Left ventricle myocardium superior (tissue), 1 donor: Measurements from ENCODE around the gene UPF2. TPM values are rescaled to one million over a fixed set of nuclear protein-coding genes. Genes with fewer than 3 reads are reported as not detected.
"Not testable (repeated sequence)": the region's sequence is repeated elsewhere in the genome, so short reads cannot be mapped to it uniquely, and the experiment has no call there.

Experiments
- ATAC-seq: fragments of 200-7000 bp; cut with Tn5 transposase; one replicate; pipeline ENCODE4 v1.9.1; 2020; ENCODE audit warnings: mild to moderate bottlenecking, moderate library complexity
- DNase-seq: peaks from one replicate; pipeline ENCODE4 v3.0.0-alpha.2; 2020
- intact Hi-C: fragments of 100-400 bp; cut with micrococcal nuclease; formaldehyde crosslinking; loops from one replicate; pipeline ENCODE4 v1.11.0; 2022
- total RNA-seq: library from RNA; stranded (reverse); fragmentation: NEBNext Ultra II Directional; extraction: Animal tissue kit (Norgen Biotek cat#: 25700); gene quantifications from one replicate; pipeline ENCODE4 v1.2.1, GENCODE V29; 2021
- donor health status: DM: no; HTN: yes; CAD: no; lungs with severe emphysema.

UPF2 gene
- total RNA-seq, 1 donor from 2014 or later, result 19.7 TPM

GRCh38 chr10:11893749-11894278 lies 148.8 kb downstream of the UPF2 start:
- no peak for ATAC-seq

GRCh38 chr10:11891776-11892486 lies 150.7 kb downstream of the UPF2 start:
- DNase-seq (no peak), ATAC-seq (no peak)
- intact Hi-C loops, result no loop called here

More at GRCh38 chr10:11893749-11894278, 148.8 kb downstream of the UPF2 start:
- intact Hi-C loops, result no loop called here
- DNase-seq, result no peak

- intact Hi-C loops, DNase-seq, ATAC-seq: not testable (repeated sequence)
These were observed 153.3 kb downstream of the UPF2 start for GRCh38 chr10:11889263-11889662.

GRCh38 chr10:11887381-11888227 lies 155.0 kb downstream of the UPF2 start:
- intact Hi-C loops, result no loop called here
- ATAC-seq, result no peak
- no peak for DNase-seq

GRCh38 chr10:11886851-11887250 lies 155.8 kb downstream of the UPF2 start:
- ATAC-seq, result no peak
- intact Hi-C loops, result no loop called here
- DNase-seq, result no peak

GRCh38 chr10:11886138-11886474 lies 156.5 kb downstream of the UPF2 start:
- ATAC-seq (peak; percentile 82), DNase-seq (no peak)
- intact Hi-C loops, result no loop called here

GRCh38 chr10:11885437-11886137 lies 157.0 kb downstream of the UPF2 start:
- no peak for ATAC-seq
- DNase-seq, result no peak
- intact Hi-C loops, result no loop called here

GRCh38 chr10:11884706-11885423 lies 157.7 kb downstream of the UPF2 start:
- intact Hi-C loops, result no loop called here
- ATAC-seq (no peak), DNase-seq (no peak)

GRCh38 chr10:11882646-11883375 lies 159.8 kb downstream of the UPF2 start:
- intact Hi-C loops, result no loop called here
- no peak for DNase-seq
- ATAC-seq, result no peak

GRCh38 chr10:11881477-11882417 lies 160.9 kb downstream of the UPF2 start:
- no peak for DNase-seq
- no peak for ATAC-seq
- intact Hi-C loops, result no loop called here

- intact Hi-C loops, result no loop called here
- ATAC-seq (no peak), DNase-seq (no peak)
These were observed 161.6 kb downstream of the UPF2 start for GRCh38 chr10:11881030-11881476.

- no peak for ATAC-seq
- no peak for DNase-seq
- intact Hi-C loops, result no loop called here
These were observed 162.2 kb downstream of the UPF2 start for GRCh38 chr10:11880151-11881029.

GRCh38 chr10:11879387-11880094 lies 163.1 kb downstream of the UPF2 start:
- intact Hi-C loops, result no loop called here
- no peak for DNase-seq
- no peak for ATAC-seq

- intact Hi-C loops, result no loop called here
- DNase-seq, result no peak
- no peak for ATAC-seq
These were observed 163.8 kb downstream of the UPF2 start for GRCh38 chr10:11878776-11879175.

GRCh38 chr10:11877591-11877905 lies 165.1 kb downstream of the UPF2 start:
- ATAC-seq (no peak), DNase-seq (no peak)

More at GRCh38 chr10:11877591-11877905, 165.1 kb downstream of the UPF2 start:
- intact Hi-C loops, result no loop called here
